ACHN (cell line): Measurements from ENCODE around the gene ATF4.

Experiments
- DNase-seq: peaks from one replicate; pipeline ENCODE4 v3.0.0-alpha.2; 2015
- in situ Hi-C: cut with HindIII; loops from 2 replicates; pipeline ENCODE4 v1.10.0; 2017; ENCODE audit warnings: low sequenced_read_pairs, low pct_ligation_motif_present, low pct_unique_long_range_greater_than_20kb

ATF4 gene

GRCh38 chr22:39563571-39564428 lies 43.4 kb downstream of the ATF4 start:
- in situ Hi-C loops = no loop called here
- no peak for DNase-seq

- in situ Hi-C loops = no loop called here
- DNase-seq = no peak
Measured at GRCh38 chr22:39565414-39565944, 45.1 kb downstream of the ATF4 start.

GRCh38 chr22:39567135-39567946 lies 47.0 kb downstream of the ATF4 start:
- DNase-seq = no peak
- in situ Hi-C loops = no loop called here

GRCh38 chr22:39568278-39568981 lies 48.1 kb downstream of the ATF4 start:
- no peak for DNase-seq
- in situ Hi-C loops = no loop called here

GRCh38 chr22:39569066-39569465 lies 48.7 kb downstream of the ATF4 start:
- no peak for DNase-seq
- in situ Hi-C loops = no loop called here

- no peak for DNase-seq
- in situ Hi-C loops = no loop called here
Measured at GRCh38 chr22:39570226-39570625, 49.9 kb downstream of the ATF4 start.

GRCh38 chr22:39570665-39571064 lies 50.3 kb downstream of the ATF4 start, which contains the start of gene CACNA1I:
CACNA1I (plus strand) TSS chr22:39570753; CDS start chr22:39570753, 0 bp downstream.
- no peak for DNase-seq
- in situ Hi-C loops = no loop called here

- no peak for DNase-seq
- in situ Hi-C loops = no loop called here
Measured at GRCh38 chr22:39571538-39571937, 51.2 kb downstream of the ATF4 start.
